Fibroblast of gingiva (primary cell): ENCODE data around the gene ZNF33A.
"Not testable (repeated sequence)": the region's sequence is repeated elsewhere in the genome, so short reads cannot be mapped to it uniquely, and the experiment has no call there.

Experiments used
- DNase-seq: peaks from one replicate; pipeline ENCODE4 v3.0.0-alpha.2; 2011; ENCODE audit warnings: low read depth

ZNF33A gene

DNA sequence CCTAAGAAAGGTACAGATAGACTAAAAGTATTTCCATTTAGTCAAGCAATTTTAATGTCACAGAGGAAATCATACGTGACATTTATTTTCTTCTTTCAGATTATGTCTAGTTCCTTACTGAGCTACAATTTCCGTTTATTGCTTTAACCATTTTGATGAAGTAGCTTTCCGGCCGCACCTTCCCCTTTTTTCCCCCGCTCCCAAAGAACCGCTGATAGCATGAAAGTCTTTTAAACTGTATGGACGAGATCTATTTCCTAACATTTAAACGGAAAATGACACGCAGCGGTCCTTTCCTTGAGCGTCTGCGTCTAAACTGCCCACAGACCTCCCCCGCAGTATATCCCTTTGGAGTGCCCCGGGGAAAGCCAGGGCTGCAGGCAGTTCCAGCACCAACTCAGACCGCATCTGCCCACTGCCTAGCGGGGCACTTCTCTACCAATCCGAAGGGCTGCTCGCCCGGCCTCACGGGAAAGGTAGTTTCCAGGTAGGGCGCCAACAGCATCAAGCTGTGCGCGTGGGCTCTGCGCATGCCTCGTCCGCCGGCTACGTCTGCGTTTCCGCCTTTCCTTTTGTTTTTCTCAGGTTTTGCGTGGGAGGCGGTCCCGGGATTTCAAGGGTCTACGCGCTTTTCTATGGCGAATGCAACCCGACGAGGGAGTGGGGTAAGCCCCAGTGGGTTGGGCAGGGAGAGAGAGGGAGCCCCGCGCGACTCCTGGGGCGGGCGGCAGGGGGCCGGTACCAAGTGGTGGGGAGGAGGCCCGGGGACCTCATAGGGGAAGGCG lies at the start of gene ZNF33A:
Gene ZNF33A, plus strand, starts transcription at position 557 of the 785 bp plus-strand sequence. CDS start 1,667 bp downstream, outside the sequence.
- DNase-seq, result peak; percentile 90

DNA sequence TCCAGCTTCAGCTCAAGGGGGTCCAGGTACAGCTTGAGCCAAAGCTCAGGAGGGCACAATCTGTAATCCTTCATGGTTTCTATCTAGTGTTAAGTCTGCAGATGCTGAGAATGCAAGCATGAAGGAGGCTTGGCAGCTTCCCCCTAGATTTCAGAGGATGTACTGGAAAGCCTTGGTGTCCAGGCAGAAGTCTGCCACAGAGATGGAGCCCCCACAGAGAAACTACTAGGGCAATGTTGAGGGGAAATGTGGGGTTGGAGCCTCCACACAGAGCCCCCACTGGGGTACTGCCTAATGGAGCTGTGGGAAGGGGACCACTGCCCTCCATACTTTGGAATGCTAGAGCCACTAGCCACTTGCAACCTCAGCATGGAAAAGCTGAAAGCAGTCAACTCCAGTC lies 45.5 kb upstream of the ZNF33A start:
- no peak for DNase-seq

DNA sequence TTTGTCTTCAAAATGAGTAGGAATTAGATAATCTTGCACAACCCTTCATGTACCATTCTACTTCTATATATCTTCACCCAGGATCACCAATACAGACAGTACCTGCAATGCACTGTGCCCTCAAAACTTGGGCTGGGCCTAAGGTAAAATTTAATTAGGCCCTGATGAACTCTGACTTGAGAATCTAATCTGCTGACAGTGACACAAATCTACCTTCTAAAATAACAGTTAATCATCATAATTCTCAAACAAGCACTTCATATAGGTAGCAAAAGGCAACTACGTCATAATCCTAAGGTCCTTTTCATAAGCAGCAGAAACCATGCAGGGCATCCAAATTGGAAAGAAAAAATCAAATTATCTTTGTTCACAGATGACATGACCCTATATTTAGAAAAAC lies 38.1 kb upstream of the ZNF33A start:
- no peak for DNase-seq

DNA sequence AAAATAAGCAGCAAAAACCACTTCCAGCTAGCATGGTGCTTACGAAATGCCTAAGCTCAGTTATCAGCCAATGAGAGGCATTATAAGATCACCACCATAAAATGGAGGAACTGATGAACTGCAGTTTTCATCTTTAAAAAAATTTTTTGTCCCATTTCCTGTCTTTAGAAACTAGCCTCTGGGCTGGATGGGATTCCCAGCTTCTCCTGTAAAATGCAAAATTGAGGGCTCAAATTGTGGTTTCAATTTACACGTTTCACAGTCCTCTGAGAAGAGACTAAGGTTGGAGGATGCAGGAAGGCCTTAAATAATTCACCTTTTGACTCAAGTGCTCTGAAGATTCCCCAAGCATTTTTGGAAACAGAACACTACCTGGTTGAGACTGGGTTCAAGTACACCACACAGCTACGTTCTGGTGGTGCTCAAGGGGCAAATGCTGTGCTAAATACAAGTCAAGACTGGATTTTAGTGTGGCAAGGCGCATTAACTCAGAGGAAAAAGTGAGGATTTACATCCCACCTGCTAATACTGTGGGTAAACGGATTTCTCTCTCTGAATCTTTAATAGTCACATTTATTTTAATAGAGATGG lies 35.0 kb upstream of the ZNF33A start:
- DNase-seq, result no peak

DNA sequence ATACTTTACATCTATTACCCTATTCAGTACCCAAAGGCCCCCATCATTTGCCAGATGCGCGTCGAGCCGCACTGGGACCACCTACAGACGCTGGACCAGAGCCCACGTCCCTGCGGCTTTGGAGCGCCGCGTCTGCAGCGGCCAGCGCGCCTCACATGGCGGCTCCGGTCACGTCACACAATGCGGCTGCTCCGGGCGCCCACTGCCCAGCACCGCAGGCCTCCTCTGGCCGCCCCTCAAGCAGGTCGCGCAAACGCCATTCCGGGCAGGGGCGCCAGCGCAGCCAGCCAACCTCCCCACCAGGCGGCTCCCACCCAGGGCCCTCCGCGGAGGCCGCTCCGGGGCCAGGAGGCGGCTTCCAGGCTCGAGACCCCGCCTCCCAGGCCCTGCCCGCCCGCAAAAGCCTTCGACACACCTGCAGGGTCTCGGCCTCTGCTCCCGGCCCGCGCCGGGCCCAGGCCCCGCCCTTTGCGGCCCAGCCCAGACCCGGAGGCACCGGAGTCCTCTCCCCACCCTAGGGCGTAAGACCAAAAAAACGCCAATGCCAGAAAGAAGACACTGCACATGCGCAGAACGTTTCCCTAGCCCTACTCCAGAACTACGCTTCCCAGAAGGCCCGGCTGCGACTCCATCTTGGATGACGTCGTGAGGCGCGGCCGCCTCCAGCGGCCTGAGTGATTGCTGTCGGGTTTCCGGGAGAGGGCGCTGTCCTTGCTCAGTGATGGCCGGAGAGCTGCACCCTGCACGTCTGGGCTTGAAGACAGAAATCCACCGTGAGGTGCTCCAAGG lies 34.2 kb upstream of the ZNF33A start, which contains the start of gene ZNF25:
Gene ZNF25, minus strand, starts transcription at position 557 of the 789 bp plus-strand sequence. CDS start 4,925 bp downstream, outside the sequence.
- DNase-seq, result peak; percentile 98

DNA sequence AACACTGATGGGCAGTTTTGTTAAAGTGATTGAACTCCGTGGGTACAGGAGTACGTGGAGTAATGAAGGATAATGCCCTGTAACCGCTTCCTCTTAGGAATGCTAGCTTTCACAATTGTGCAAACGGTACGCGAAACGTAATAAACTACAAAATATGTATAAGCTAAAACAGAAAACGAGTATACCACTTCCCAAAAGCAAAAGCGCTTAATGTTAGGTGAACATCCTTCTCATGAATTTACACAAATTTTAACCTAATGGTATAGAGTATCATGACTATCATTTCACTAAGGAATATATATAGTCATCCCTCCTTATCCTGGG lies 33.6 kb upstream of the ZNF33A start:
- no peak for DNase-seq

DNA sequence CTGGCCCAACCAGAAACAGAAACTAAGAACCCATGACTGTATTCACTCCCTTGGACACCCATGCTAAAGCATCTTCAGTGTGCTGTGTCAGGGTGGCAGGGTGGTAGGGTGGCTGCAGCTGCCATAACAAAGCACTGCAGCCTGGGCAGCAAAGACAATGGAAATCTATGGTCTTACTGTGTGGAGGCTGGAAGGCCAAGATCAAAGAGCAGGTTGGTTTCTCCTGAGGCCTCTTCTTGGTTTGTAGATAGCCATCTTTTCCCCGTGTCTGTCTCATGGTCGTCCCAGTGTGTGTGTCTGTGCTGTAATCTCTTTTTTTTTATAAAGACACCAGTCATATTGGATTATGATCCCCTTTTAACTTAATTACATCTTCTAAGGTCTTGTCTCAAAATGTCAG lies 18.8 kb upstream of the ZNF33A start:
- DNase-seq, result no peak

DNA sequence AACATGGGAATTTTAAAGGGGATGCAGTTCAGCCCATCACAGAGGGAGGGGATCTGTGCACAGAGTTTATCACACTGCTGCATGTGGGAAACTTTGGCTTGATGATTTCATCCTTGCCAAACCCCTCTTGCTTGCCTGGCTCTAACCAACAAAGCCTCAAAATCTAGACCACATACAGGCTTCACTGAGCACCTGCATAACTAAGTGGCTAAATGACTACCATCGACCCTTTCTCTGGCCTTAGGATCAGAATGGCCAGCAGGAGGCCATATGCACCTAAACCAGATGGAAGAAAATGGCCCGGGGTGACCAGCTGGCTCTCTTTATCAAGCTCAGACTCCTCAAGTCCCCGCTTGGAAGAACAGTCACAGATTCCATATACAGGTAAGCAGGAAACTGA lies 18.4 kb upstream of the ZNF33A start:
- DNase-seq, result no peak

DNA sequence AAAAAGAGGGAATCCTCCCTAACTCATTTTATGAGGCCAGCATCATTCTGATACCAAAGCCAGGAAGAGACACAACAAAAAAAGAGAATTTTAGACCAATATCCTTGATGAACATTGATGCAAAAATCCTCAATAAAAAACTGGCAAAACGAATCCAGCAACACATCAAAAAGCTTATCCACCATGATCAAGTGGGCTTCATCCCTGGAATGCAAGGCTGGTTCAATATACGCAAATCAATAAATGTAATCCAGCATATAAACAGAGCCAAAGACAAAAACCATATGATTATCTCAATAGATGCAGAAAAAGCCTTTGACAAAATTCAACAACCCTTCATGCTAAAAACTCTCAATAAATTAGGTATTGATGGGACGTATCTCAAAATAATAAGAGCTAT lies 11.6 kb upstream of the ZNF33A start:
- not testable (repeated sequence) for DNase-seq

DNA sequence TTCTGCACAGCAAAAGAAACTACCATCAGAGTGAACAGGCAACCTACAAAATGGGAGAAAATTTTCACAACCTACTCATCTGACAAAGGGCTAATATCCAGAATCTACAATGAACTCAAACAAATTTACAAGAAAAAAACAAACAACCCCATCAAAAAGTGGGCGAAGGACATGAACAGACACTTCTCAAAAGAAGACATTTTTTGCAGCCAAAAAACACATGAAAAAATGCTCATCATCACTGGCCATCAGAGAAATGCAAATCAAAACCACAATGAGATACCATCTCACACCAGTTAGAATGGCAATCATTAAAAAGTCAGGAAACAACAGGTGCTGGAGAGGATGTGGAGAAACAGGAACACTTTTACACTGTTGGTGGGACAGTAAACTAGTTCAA lies 10.0 kb upstream of the ZNF33A start:
- not testable (repeated sequence) for DNase-seq

DNA sequence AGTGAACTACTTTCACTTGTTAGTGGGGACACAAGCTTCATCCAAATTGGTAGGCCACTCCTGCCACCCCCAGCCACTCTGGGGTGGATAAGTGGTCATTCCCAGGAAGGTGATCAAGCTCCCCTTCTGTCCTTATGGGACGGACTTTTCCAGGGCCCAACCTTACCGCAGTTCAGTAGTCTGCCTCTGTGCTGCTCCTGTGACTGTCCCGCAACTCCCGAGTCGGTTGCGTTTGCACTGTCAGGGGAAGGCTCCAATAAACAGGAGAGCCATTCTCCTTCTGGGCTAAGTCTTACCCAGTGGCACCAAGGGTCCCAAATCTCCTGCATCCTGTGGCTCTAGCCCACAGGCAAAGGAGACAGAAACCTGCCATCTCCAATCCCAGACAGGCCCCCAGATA lies 7.4 kb upstream of the ZNF33A start:
- DNase-seq, result no peak

DNA sequence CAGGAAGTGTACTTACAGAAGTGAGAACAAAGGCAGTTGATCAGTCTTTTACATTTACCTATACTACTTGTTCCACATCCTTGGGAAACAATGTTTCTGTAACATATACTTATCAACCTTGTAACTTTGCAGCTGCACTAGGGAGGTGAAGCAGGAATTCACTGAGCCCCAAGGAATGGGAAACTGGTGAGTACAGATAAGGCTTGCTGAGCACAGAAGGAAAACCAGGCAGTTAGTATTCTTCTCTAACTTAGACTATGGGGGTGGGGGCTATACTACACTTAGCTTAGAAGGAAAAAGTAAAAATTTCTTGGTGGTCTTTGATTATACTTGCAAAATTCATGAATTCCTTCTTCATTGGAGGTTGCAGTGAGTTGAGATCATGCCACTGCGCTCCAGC lies 6.9 kb upstream of the ZNF33A start:
- DNase-seq, result no peak

DNA sequence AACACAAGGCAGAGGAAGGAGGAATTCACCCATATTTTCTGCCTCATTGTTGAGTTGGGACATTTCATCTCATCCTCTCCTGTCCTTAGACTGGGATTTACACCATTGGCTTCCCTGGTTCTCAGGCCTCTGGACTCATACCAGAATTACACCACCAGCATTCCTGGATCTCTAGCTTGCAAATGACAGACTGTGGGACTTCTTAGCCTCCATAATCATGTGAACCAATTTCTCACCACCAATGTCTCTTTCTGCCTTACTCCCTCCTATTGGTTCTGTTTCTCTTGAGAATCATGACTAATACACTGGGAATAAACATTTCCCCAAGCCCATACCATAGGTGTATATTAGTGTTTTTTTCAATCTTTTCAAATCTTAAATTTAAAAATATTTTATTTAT lies 2.9 kb upstream of the ZNF33A start:
- no peak for DNase-seq

DNA sequence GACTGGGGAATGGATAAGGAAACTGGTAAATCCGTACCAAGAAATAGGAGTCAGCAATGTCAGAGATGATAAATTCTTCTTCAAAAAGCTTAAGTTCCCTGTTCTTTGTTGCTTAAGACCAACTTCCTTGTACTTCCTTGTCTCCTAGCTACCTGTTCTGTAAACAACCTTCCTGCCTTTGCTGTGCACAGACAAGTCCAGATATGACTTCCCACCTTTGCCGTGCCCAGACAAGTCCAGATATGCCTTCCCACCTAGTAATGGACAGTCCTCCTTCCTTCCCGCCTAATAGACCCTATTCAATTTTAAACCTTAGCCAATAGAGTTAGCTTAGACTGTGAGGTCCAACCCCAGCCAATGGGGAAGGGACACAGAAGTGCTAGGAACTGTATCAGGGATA lies 2.5 kb upstream of the ZNF33A start:
- DNase-seq, result no peak

DNA sequence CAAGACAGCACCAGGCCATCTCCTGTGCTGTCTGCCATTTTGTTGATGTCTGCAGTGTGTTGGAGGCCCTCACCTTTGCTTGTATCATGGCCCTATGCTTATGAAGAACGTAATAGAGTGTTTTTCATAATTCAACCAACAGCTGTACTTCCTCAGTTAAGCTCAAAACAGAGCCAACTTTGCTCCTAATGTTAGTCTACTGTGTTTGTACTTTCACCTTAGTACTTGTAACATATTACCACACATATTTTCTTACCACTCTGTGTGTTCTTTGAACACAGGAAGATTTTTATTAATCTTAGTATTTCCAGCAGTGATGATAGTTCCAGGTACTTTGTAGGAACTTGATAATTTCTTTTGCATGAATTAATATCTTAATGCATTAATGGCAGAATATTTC lies 5.9 kb downstream of the ZNF33A start:
- DNase-seq, result no peak

DNA sequence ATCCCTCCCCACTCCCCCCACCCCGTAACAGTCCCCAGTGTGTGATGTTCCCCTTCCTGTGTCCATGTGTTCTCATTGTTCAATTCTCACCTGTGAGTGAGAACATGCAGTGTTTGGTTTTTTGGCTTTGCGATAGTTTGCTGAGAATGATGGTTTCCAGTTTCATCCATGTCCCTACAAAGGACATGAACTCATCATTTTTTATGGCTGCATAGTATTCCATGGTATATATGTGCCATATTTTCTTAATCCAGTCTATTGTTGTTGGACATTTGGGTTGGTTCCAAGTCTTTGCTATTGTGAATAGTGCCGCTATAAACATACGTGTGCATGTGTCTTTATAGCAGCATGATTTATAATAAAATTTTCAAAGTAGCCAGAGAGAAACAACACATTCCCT lies 8.6 kb downstream of the ZNF33A start:
- not testable (repeated sequence) for DNase-seq

DNA sequence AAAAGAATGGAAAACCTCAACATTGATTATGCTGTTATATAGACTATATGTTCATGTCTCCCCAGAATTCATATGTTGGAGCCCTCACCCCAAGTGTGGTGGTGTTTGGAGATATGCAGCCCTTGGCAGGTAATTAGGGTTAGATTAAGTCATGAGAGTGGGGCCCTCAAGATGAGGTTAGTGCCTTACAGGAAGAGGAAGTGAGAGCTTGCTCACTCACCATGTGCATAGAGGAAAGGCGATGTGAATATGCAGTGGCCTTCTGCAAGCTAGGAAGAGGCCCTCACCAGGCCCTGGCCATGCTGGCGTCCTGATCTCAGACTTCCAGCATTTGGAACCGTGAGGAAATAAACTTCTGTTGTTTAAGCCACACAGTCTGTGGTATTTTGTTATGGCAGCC lies 14.8 kb downstream of the ZNF33A start:
- DNase-seq, result no peak

DNA sequence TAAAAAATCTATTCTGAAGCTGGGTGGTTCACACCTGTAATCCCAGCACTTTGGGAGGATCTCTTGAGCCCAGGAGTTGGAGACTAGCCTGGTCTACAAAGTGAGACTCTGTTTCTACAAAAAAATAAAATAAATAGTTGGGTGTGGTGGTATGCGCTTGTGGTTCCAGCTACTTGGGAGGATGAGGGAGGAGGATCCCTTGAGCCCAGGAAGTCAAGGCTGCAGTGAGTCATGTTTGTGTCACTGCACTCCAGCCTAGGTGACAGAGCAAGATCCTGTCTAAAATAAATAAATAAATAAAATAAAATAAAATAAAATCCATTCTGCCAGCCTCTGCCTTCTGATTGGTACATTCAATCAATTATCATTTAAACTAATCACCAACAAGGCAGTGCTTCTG lies 17.5 kb downstream of the ZNF33A start:
- DNase-seq, result no peak

DNA sequence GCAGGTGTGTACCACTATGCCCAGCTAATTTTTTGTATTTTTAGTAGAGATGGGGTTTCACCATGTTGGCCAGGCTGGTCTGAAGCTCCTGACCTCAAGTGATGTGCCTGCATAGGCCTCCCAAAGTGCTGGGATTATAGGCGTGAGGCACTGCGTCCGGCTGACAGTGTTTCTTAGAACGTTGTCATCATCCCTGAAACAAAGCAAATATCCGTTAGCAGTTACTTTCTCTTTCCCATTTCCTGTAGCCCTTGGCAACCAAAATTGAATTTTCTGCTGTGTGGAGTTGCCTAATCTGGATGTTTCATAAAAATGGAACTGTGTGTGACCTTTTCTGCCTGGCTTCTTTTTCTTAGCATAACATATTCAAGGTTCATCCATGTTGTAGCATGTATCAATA lies 22.4 kb downstream of the ZNF33A start:
- DNase-seq, result peak; percentile 51

DNA sequence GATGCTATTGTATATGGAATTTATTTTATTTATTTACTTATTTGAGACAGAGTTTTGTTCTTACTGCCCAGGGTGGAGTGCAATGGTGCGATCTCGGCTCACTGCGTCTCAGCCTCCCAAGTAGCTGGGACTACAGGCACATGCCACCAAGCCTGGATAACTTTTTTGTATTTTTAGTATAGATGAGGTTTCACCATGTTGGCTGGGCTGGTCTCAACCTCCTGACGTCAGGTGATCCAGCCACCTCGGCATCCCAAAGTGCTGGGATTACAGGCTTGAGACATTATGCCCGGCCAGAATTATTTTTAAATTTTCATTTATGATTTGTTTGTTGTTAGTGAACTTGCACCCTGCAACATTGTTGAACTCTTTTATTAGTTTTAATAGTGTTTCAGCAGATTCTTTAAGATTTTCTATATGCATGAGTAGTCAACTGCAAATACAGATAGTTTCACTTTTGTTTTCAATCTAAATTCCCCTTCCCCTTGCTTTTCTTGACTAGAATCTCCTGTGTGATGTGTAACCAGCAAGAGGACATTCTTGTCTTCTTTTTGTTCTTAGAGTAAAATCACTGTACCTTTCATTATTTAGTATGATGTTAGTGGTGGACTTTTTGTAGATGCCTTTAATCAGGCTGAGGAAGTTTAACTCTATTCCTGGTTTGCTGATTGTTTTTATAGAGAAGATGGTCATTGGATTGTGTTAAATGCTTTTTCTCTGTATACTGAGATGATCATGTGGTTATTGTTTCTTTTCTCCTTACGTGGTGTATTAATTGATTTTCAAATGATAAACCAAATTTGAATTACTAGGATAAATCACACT lies 27.8 kb downstream of the ZNF33A start:
- DNase-seq, result no peak

DNA sequence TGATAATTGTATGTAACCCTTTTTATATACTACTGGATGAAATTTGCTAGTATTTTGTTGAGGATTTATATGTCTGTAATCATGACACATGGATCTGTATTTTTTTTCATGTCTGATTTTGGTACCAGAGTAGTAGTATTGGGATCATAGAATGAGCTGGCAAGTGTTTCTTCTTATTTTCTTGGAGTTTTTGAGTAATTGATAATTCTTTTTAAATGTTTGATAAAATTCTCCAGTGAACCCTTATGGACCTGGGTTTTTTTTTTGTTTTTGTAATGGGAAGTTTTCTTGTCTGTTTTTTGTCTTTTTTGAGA lies 28.4 kb downstream of the ZNF33A start:
- DNase-seq, result no peak

DNA sequence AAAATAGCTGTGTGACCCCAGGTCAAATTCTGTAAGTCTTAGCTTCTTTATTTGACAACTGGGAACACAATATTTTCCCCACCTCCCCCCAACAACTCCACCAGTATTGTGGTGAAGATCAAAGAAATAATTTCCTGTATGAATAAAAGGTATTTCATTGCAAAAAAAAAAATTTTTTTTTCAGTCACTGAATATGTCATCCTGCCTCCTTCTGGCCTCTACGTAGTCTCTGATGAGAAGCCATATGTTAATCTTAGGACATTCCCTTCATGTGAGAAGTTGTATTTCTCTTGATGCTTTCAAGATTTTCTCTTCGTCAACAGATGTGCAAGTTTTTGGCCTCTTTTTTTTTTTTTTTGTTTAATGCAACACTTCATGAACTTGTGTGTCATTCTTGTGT lies 33.0 kb downstream of the ZNF33A start:
- DNase-seq, result no peak
